ENCODE measurements around the gene CHRNB4. TPM values are rescaled to one million over a fixed set of nuclear protein-coding genes. Genes with fewer than 3 reads are reported as not detected.
A peak's percentile ranks its signal among the peaks of the same experiment; 100 is the strongest.

The CHRNB4 gene
- total and polyA plus RNA-seq, 10 of the 15 experiments (the other 5 are each of a cell fraction or from before 2014, with no cell fraction given) = 0.10 TPM; not detected in 9

GRCh38 chr15:78619022-78619950 lies 21.7 kb downstream of the CHRNB4 start (continued):
- TF ChIP-seq SIX5 (IDR thresholded peaks at IDR 0.05; ENCODE audit: low read depth, low read length, severe bottlenecking) = no peak

- in situ Hi-C loops (cut with MboI) = loop anchor here (5.0 kb wide), 1 partner anchor 89 kb away; no protein-coding TSS in a partner anchor
- TF ChIP-seq, protein P1, sequence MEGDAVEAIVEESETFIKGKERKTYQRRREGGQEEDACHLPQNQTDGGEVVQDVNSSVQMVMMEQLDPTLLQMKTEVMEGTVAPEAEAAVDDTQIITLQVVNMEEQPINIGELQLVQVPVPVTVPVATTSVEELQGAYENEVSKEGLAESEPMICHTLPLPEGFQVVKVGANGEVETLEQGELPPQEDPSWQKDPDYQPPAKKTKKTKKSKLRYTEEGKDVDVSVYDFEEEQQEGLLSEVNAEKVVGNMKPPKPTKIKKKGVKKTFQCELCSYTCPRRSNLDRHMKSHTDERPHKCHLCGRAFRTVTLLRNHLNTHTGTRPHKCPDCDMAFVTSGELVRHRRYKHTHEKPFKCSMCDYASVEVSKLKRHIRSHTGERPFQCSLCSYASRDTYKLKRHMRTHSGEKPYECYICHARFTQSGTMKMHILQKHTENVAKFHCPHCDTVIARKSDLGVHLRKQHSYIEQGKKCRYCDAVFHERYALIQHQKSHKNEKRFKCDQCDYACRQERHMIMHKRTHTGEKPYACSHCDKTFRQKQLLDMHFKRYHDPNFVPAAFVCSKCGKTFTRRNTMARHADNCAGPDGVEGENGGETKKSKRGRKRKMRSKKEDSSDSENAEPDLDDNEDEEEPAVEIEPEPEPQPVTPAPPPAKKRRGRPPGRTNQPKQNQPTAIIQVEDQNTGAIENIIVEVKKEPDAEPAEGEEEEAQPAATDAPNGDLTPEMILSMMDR (IDR thresholded peaks at IDR 0.05 in 2 of 3, conservative IDR thresholded peaks at IDR 0.05 in 1 of 3; ENCODE audit: control insufficient read depth in 2 of 3, extremely low read depth in 1 of 3, insufficient read depth in 1 of 3, low read depth in 3 of 3, low read length in 3 of 3) = peak; percentile 77 to 83 (median 80)
- TF ChIP-seq RAD21 (IDR thresholded peaks at IDR 0.05; ENCODE audit: insufficient read depth, low read depth, low read length) = peak; percentile 84
- TF ChIP-seq, protein P2, sequence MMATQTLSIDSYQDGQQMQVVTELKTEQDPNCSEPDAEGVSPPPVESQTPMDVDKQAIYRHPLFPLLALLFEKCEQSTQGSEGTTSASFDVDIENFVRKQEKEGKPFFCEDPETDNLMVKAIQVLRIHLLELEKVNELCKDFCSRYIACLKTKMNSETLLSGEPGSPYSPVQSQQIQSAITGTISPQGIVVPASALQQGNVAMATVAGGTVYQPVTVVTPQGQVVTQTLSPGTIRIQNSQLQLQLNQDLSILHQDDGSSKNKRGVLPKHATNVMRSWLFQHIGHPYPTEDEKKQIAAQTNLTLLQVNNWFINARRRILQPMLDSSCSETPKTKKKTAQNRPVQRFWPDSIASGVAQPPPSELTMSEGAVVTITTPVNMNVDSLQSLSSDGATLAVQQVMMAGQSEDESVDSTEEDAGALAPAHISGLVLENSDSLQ (IDR thresholded peaks at IDR 0.05) = no peak
- TF ChIP-seq, protein P3, sequence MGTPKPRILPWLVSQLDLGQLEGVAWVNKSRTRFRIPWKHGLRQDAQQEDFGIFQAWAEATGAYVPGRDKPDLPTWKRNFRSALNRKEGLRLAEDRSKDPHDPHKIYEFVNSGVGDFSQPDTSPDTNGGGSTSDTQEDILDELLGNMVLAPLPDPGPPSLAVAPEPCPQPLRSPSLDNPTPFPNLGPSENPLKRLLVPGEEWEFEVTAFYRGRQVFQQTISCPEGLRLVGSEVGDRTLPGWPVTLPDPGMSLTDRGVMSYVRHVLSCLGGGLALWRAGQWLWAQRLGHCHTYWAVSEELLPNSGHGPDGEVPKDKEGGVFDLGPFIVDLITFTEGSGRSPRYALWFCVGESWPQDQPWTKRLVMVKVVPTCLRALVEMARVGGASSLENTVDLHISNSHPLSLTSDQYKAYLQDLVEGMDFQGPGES (IDR thresholded peaks at IDR 0.05) = 0 out of 2 replicates have a peak, but pooled peaks have one; percentile 32
- TF ChIP-seq SMC3 (IDR thresholded peaks at IDR 0.05; ENCODE audit: borderline replicate concordance, low read length) = peak; percentile 94
- no peak for TF ChIP-seq POU2F2 (IDR thresholded peaks at IDR 0.05; ENCODE audit: borderline replicate concordance, low read depth, low read length)
- 0 out of 2 replicates have a peak, but pooled peaks have one; percentile 44 for TF ChIP-seq ZNF207 (IDR thresholded peaks at IDR 0.05; ENCODE audit: borderline replicate concordance)
- TF ChIP-seq ZNF622 (IDR thresholded peaks at IDR 0.05) = no peak
- 0 out of 2 replicates have a peak, but pooled peaks have one; percentile 48 for TF ChIP-seq WRNIP1 (IDR thresholded peaks at IDR 0.05; ENCODE audit: borderline replicate concordance, low read depth, low read length)
- TF ChIP-seq HDAC6 (IDR thresholded peaks at IDR 0.05; ENCODE audit: unreplicated experiment) = no peak
- 0 out of 2 replicates have a peak, but pooled peaks have one; percentile 42 for TF ChIP-seq YY1 (IDR thresholded peaks at IDR 0.05; ENCODE audit: low read depth, low read length)
- TF ChIP-seq RB1 (IDR thresholded peaks at IDR 0.05; ENCODE audit: borderline replicate concordance) = peak; percentile 56; the same call in 1 of the 2 replicates
- no peak overlapping the region for H3K9ac ChIP-seq (ENCODE audit: control insufficient read depth, insufficient read depth, low read length)
- RAD21 ChIA-PET (ENCODE audit: unreplicated experiment) = interaction anchor here (1.6 kb wide), 1 partner anchor 91 kb away, joined by 7 read pairs; no protein-coding TSS in a partner anchor
- no peaks in the 10 kb centered on the region for H3K4me1 ChIP-seq (ENCODE audit: control insufficient read depth, insufficient read depth, low read length)
- DNase-seq (ENCODE audit: low read depth, low spot score) (peak; percentile 37), ATAC-seq (peak; percentile 92), FAIRE-seq (peak; percentile 97)
- SMC1A ChIA-PET (ENCODE audit: uncharacterized antibody, unreplicated experiment) = interaction anchor here (0.8 to 1.0 kb wide), 2 partner anchors 92 to 133 kb away, joined by 3 read pairs; no protein-coding TSS in a partner anchor
- H3K9me3 ChIP-seq (replicated peaks; ENCODE audit: control insufficient read depth, insufficient read depth, low read length) = no peaks in the 10 kb centered on the region
- H3K4me3 ChIP-seq = no peak overlapping the region
- POLR2A ChIA-PET = no interaction called here
- H3K36me3 ChIP-seq (ENCODE audit: control insufficient read depth in 2 of 2, insufficient read depth in 2 of 2, low read length in 1 of 2) = no peaks in the 10 kb centered on the region
- no peak overlapping the region for H2AFZ ChIP-seq (ENCODE audit: control insufficient read depth, low read depth, low read length)
- no peak overlapping the region for H3K4me2 ChIP-seq (ENCODE audit: control insufficient read depth, insufficient read depth)
- no peaks in the 10 kb centered on the region for H4K20me1 ChIP-seq (ENCODE audit: control insufficient read depth, insufficient read depth)
- no peaks in the 10 kb centered on the region for H3K79me2 ChIP-seq (ENCODE audit: control insufficient read depth, insufficient read depth, low read length)
- CTCF ChIA-PET = interaction anchor here (1.0 to 1.5 kb wide), 6 partner anchors 20 to 91 kb away, joined by 3 to 11 read pairs (median 4); no protein-coding TSS in a partner anchor
- H3K27ac ChIP-seq (ENCODE audit: control insufficient read depth, insufficient read depth) = no peak overlapping the region
- BruUV-seq (replicated peaks) = no TSS peak
- 4% methylated on average over 8 of the region's 8 CpGs for WGBS (ENCODE audit: insufficient coverage, insufficient replicate concordance, low lambda C conversion rate, missing lambda C conversion rate)
- H3K27me3 ChIP-seq (replicated peaks in 1 of 2; ENCODE audit: control insufficient read depth in 2 of 2, insufficient read depth in 2 of 2, low read length in 1 of 2) = peaks cover 5 to 7% of the 10 kb centered on the region in 2 experiments
- intact Hi-C loops (cut with micrococcal nuclease; ENCODE audit: unreplicated experiment) = loop anchor here (1.0 kb wide), 2 partner anchors 91 to 133 kb away; no protein-coding TSS in a partner anchor
These were observed 22.5 kb downstream of the CHRNB4 start for GRCh38 chr15:78618490-78618934.
